Liver (tissue), 3 donors: ENCODE measurements around the gene UBASH3A.

Experiments used
- CTCF ChIP-seq: fragments of 150-350 bp; IDR thresholded peaks from 2 replicates; pipeline ENCODE4 v1.5.1; 2017; ENCODE audit warnings: improper control_type of control experiment, low read depth, low read length; ENCODE audit not compliant: missing input control
- EGR1 ChIP-seq, 2 donors: IDR thresholded peaks; 2 replicates each; pipeline ENCODE4 v1.6.1; 2016 to 2018; ENCODE audit warnings: antibody characterized with exemption in 2 of 2, low read depth in 2 of 2
- JUND ChIP-seq, 2 donors: IDR thresholded peaks; 2 replicates each; pipeline ENCODE4 v1.6.1; 2016; ENCODE audit warnings: antibody characterized with exemption in 2 of 2
- MAX ChIP-seq: IDR thresholded peaks from 2 replicates; pipeline ENCODE4 v1.6.1; 2016; ENCODE audit warnings: antibody characterized with exemption
- REST ChIP-seq: IDR thresholded peaks from 2 replicates; pipeline ENCODE4 v1.6.1; 2016; ENCODE audit warnings: antibody characterized with exemption, mild to moderate bottlenecking
- RXRA ChIP-seq, 2 donors: IDR thresholded peaks; 2 replicates each; pipeline ENCODE4 v1.6.1; 2017 to 2018; ENCODE audit warnings: antibody characterized with exemption in 2 of 2, mild to moderate bottlenecking in 1 of 2
- SP1 ChIP-seq: IDR thresholded peaks from 2 replicates; pipeline ENCODE4 v1.6.1; 2018; ENCODE audit warnings: antibody characterized with exemption, mild to moderate bottlenecking
- donor health status: healthy.
- donor health status: healthy.

GRCh38 chr21:42362700-42363099 lies 41.0 kb upstream of the UBASH3A start:
- TF ChIP-seq CTCF: no peak
- no peak for TF ChIP-seq EGR1 (IDR thresholded peaks at IDR 0.05; ENCODE audit: low read depth in 2 of 2)
- no peak for TF ChIP-seq JUND (IDR thresholded peaks at IDR 0.05)
- no peak for TF ChIP-seq RXRA (IDR thresholded peaks at IDR 0.05)
- TF ChIP-seq SP1: no peak
- no peak for TF ChIP-seq REST
- TF ChIP-seq MAX: no peak
